GM19023 (cell line): Measurements from ENCODE around the gene INTS1.

Experiments used
- ATAC-seq: cut with Tn5 transposase; IDR thresholded peaks from one replicate; pipeline ENCODE4 v1.9.1; 2021; ENCODE audit warnings: mild to moderate bottlenecking, moderate library complexity; ENCODE audit not compliant: unreplicated experiment

Gene INTS1

DNA sequence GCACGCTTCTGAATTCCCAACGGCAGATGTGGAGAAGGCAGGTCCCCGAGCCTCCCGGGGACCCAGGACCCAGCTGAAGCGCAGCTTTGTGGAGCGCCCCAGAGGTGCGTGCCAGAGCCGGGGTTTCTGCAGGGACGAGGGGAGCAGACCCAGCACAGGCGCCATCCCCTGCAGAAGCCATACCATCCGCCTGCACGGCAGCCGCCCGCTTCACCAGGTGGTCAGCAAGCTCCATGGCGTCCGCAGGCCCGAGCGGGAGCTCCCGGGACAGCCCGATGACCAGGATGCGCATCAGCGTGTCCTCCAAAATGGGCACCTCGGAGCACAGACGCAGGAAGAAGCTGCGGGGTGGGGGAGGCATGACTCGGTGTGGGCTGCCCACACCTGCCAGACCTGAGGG lies 10.6 kb downstream of the INTS1 start:
- ATAC-seq, result no peak

GRCh38 chr7:1493129-1493528 lies 11.1 kb downstream of the INTS1 start:
- ATAC-seq, result no peak

DNA sequence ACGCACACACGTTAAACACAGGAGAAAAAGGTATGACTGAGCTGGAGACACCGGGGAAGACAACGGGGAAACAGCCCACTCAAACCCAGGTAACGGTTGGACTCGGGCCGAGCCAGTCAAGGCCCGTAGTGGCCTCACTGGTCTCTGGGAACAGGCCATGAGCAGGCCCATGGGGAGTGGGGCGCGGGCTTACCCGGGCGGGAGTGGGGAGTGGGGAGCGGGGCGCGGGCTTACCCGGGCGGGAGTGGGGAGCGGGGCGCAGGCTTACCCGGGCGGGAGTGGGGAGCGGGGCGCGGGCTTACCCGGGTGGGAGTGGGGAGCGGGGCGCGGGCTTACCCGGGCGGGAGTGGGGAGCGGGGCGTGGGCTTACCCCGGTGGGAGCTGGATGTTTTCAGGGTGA lies 11.5 kb downstream of the INTS1 start:
- no peak for ATAC-seq

DNA sequence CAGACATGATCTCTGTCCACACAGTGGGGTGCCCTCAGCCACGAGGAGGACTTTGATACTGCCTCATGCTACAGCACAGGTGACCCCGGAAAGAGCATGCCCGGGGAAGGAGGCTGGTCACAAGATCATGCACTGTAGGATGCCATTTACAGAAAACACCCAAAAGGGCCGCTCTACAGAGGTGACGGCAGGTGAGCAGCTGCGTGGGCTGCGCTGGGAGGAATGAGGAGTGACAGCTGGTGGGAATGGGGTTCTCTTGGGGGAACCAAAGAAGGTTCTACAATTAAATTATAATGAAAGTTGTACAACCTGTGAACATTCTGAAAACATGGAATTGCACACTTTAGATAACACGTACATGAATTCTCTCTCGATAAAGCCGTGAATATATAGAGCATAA lies 12.0 kb downstream of the INTS1 start:
- ATAC-seq, result no peak

GRCh38 chr7:1490837-1491236 lies 13.4 kb downstream of the INTS1 start:
- no peak for ATAC-seq

DNA sequence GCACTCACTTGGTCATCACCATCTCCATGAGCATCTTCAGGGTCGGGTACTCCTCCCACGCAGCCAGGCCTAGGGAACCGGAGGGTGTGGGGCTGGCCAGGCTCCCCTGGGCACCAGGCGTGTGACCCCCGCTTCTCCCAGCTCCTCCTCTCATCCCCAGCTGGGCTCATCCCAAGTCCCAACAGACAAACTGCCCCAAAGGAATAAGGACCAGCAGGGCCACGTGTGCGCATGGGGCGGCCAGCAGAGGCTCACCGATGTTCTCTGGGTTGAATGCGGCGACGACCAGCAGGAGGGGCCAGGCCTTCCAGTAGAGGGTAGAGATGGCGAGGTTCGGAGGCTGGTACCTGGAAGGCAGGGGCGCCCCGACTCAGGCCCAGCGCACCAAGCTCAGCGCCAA lies 14.9 kb downstream of the INTS1 start:
- ATAC-seq, result no peak

DNA sequence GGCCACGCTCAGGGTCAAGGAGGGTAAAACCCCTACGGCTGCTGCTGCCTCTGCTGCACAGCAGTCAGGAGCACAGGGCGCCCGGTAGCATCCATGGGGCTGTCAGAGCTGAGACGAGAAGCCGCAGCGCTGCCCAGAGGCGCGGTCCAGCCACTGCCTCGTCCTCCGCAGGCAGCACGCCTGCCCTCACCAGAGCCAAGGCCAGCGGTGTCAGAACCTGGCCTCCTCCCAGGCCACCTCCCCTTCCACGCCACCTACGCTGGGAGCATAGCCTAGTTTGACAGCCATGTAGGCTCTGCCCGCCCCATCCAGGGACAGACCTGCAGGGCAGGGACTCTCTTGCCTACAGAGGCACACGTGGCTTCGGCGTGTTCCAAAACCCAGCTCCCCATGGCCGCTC lies 16.2 kb downstream of the INTS1 start:
- no peak for ATAC-seq

DNA sequence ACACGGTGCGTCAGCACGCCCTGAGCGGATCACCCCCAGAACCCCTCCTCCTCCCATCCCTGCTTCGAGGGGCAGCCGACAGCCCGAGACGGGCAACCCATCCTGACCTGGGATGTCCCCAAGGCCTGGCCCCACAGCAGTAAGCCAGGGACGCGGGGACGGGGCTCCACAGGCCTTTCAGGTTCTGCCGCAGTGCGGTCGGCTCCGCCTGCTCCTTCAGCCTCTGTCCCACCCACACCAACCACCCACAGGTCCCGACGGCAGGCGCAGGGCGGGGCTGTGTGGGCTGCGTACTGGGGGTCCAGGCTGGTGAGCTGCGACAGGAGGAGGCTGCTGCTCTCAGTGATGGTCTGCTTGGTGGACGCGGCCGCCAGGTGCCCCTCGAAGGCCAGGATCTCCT lies 16.7 kb downstream of the INTS1 start:
- no peak for ATAC-seq

GRCh38 chr7:1486571-1486970 lies 17.6 kb downstream of the INTS1 start:
- ATAC-seq, result no peak

DNA sequence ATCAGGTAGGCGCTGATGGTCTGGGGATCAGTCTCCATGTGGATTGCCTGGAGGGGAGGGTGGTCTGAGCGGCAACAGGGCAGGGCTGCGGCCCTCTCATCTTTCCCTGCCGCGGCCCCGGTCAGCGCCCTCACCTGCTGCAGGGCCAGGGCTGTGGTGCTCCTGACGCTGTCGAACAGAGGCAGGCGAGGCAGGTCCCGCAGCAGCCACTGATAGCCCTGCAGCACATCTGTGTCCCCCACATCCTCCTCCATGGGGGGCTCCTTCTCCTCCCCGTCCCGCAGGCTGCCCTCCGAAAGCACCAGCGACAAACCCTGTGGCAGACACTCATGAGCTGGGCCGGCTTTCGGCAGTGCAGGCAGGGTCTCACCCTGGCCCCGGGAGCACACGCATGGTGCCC lies 19.0 kb downstream of the INTS1 start:
- no peak for ATAC-seq

- no peak for ATAC-seq
These were observed 19.6 kb downstream of the INTS1 start for GRCh38 chr7:1484569-1484968.

- no peak for ATAC-seq
These were observed 20.4 kb downstream of the INTS1 start for GRCh38 chr7:1483536-1484505.

DNA sequence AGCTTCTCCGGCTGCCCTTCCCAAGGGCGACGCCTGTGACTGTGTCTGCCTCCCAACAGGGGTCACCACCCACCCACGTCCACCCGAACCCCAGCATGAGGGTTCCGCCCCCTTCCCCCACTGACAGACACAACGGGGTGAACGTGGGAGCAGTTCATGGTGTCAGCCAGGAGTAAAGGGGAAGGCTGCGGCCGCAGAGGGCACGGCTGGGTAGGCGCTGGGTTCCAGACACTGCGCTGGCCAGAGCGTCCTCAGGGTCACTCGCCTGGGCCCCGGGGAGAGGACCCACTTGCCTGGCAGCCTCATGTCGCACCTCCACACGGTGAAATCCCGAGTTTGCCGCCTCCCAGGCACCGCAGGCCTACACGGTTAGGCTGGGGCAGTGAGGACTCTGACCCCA lies 21.1 kb downstream of the INTS1 start:
- no peak for ATAC-seq

DNA sequence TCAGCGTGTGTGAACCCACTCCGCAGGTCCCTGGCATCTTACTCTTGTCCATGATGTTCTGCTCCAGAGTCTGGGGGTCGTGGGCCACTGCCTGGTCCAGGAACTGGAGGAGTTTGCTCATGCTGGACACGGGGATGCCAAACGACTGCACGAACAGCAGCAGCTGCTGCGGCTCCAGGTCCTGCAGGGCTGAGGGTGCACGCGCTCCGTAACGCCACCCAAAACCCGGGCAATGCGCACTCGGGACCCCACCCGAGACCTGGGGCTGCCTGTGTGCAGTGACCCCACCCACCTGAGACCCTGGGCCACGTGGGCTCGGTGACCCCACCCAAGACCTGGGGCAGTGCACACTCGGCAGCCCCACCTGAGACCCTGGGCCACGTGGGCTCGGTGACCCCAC lies 22.9 kb downstream of the INTS1 start:
- no peak for ATAC-seq

- ATAC-seq, result no peak
These were observed 23.5 kb downstream of the INTS1 start for GRCh38 chr7:1480670-1481069.

DNA sequence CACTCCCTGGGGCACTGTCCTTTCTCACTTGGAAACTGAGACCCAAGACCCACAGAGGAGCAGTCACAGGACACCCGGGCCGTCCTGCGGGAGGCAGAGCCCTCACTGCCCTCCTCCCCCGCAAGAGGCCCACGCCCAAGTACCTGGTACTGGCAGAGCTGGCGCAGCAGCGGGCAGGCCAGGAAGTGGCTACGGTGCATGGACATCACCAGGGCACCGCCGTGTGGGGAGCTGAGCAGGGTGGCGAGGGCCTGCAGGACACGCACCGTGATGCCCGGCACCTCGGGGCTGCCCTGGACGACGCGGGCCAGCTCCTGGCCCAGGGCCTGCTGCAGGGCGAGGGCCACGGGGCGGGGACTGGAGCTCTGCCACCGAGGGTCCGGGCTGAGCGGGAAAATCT lies 24.9 kb downstream of the INTS1 start:
- ATAC-seq, result no peak

- no peak for ATAC-seq
These were observed 25.7 kb downstream of the INTS1 start for GRCh38 chr7:1478480-1478879.

- no peak for ATAC-seq
These were observed 27.3 kb downstream of the INTS1 start for GRCh38 chr7:1476859-1477258.

DNA sequence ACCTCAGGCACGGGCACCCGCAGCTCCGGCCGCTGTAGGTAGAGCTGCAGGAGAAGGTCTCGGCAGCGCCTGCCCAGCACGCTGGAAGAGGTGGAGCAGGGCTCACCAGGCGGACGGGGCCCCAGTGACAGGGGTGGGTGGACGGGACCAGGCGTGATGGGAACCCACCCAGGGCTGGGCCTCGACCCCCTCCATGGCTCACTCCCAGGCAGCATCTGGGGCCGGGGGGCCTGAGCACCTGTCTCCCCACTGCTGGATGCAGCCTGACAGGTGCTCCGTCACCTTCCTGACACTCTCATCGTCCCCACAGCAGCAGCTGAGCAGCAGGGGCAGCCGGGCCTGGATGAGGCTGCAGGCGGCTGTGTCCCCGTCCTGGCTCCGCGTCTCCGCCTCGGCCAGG lies 28.2 kb downstream of the INTS1 start:
- ATAC-seq, result no peak

DNA sequence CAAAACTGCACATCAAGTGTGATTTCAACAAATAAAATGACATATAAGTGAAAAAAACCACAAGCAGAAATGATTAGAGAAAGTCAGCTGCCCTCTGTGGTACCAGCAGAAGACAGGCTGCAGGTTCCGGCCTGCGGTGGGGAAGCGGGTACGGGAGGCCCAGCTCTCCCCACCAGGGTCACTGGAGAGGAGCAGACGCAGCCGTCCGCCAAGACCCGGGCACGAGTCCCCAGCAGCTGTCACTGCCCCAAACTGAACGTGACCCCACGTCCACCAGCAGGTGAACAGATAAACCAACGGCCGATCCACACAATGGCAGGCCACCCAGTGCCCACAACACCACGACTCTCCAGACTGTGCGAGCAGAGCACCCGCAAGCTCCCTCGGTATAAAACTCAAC lies 28.8 kb downstream of the INTS1 start:
- ATAC-seq, result no peak

DNA sequence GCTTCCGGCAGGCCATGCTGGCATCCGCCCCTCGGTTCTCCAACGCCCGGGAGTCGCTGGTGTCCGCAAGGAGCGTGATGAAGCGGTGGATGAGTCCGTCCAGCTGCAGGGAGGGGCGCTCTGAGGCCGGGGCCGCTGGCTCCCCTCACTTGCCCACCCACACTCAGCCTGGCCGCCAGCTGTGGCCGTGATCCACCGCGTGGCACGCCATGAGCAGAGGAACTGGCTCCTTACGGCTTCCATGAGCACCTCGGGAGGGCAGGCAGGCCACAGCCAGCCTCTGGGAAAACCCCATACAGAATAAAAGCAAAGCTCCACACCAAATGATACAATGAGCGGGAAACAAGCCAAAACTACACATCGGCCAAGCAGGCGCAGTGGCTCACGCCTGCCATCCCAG lies 29.5 kb downstream of the INTS1 start:
- ATAC-seq, result no peak

GRCh38 chr7:1473864-1474512 lies 30.2 kb downstream of the INTS1 start:
- ATAC-seq, result peak; percentile 46
